ENCODE data around the gene FAAH2. TPM values are rescaled to one million over a fixed set of nuclear protein-coding genes. Genes with fewer than 3 reads are reported as not detected.

The FAAH2 gene
- total and polyA plus RNA-seq, 2 donors (not counting 3 experiments of a cell fraction or from before 2014, with no cell fraction given): 0.06 to 0.15 TPM

- ChIA-PET CTCF (interaction anchor here (1.6 kb wide), 1 partner anchor 9 kb away, joined by 4 read pairs; no protein-coding TSS in a partner anchor), POLR2A (no interaction called here)
- peak; percentile 11 for DNase-seq (ENCODE audit: low read depth, low spot score)
- no peaks in the 10 kb centered on the region for H3K36me3 ChIP-seq (ENCODE audit: control insufficient read depth in 2 of 2, extremely low read depth in 1 of 2, insufficient read depth in 2 of 2, low read length in 2 of 2)
- FAIRE-seq: peak; percentile 88
- no peak overlapping the region for H3K4me3 ChIP-seq (replicated peaks in 1 of 3; ENCODE audit: insufficient read depth in 1 of 3, low read depth in 1 of 3, low read length in 3 of 3)
- no peak overlapping the region for H3K4me2 ChIP-seq (ENCODE audit: insufficient read depth, low read length)
- H3K9me1 ChIP-seq (replicated peaks; ENCODE audit: control insufficient read depth, extremely low read depth, insufficient read depth, low read length): no peaks in the 10 kb centered on the region
- dilution Hi-C loops (cut with MboI; ENCODE audit: extremely low pct_ligation_motif_present, low sequenced_read_pairs): no loop called here
- no peaks in the 10 kb centered on the region for H3K4me1 ChIP-seq (ENCODE audit: control insufficient read depth, extremely low read depth, insufficient read depth, low read length)
- H2AFZ ChIP-seq (ENCODE audit: low read depth, low read length): no peak overlapping the region
- H3K9me3 ChIP-seq (replicated peaks; ENCODE audit: control insufficient read depth, insufficient read depth, low read length): no peaks in the 10 kb centered on the region
- H4K20me1 ChIP-seq (replicated peaks; ENCODE audit: control insufficient read depth, extremely low read depth, insufficient read depth, low read length): no peaks in the 10 kb centered on the region
- intact Hi-C loops (cut with micrococcal nuclease): no loop called here
- no TSS peak for BruUV-seq (replicated peaks)
- no peaks in the 10 kb centered on the region for H3K27me3 ChIP-seq (ENCODE audit: control insufficient read depth in 2 of 2, insufficient read depth in 2 of 2, low read length in 2 of 2)
- no peak for TF ChIP-seq FOS (IDR thresholded peaks at IDR 0.05; ENCODE audit: borderline replicate concordance, insufficient read depth, low read length)
- TF ChIP-seq MYC (IDR thresholded peaks at IDR 0.05; ENCODE audit: low read depth, low read length): no peak
- TF ChIP-seq, protein P1, sequence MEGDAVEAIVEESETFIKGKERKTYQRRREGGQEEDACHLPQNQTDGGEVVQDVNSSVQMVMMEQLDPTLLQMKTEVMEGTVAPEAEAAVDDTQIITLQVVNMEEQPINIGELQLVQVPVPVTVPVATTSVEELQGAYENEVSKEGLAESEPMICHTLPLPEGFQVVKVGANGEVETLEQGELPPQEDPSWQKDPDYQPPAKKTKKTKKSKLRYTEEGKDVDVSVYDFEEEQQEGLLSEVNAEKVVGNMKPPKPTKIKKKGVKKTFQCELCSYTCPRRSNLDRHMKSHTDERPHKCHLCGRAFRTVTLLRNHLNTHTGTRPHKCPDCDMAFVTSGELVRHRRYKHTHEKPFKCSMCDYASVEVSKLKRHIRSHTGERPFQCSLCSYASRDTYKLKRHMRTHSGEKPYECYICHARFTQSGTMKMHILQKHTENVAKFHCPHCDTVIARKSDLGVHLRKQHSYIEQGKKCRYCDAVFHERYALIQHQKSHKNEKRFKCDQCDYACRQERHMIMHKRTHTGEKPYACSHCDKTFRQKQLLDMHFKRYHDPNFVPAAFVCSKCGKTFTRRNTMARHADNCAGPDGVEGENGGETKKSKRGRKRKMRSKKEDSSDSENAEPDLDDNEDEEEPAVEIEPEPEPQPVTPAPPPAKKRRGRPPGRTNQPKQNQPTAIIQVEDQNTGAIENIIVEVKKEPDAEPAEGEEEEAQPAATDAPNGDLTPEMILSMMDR (IDR thresholded peaks at IDR 0.05; ENCODE audit: extremely low read depth in 1 of 2, insufficient read depth in 1 of 2, low read depth in 1 of 2, low read length in 2 of 2): peak; percentile 40 to 47
- TF ChIP-seq GATA2 (IDR thresholded peaks at IDR 0.05; ENCODE audit: insufficient read depth, insufficient read length, low read depth, low read length): no peak
- TF ChIP-seq MAX (IDR thresholded peaks at IDR 0.05; ENCODE audit: insufficient read depth, insufficient read length): no peak
- no peak overlapping the region for H3K9ac ChIP-seq (replicated peaks; ENCODE audit: extremely low read depth, insufficient read depth, low read length)
- no peak overlapping the region for H3K27ac ChIP-seq (ENCODE audit: insufficient read depth, low read depth, low read length)
- no peaks in the 10 kb centered on the region for H3K79me2 ChIP-seq (ENCODE audit: control insufficient read depth, insufficient read depth, low read length)
Measured at GRCh38 chrX:57528670-57529255, 242.3 kb downstream of the FAAH2 start.

Other genes starting within 250 kb of the FAAH2 start
- 8.8 and 10.3 TPM in 2 replicates for gene SPIN2B, start 165.2 kb upstream of the FAAH2 start, total RNA-seq
- 7.1 and 7.4 TPM in 2 replicates for gene SPIN2B, start 165.2 kb upstream of the FAAH2 start, polyA plus RNA-seq
- 0.75 and 0.76 TPM in 2 replicates for gene SPIN2A, start 149.3 kb upstream of the FAAH2 start, total RNA-seq
- gene SPIN2A, start 149.3 kb upstream of the FAAH2 start, polyA plus RNA-seq: 0.22 and 0.25 TPM in 2 replicates

Data from endothelial cell of umbilical vein (primary cell).